ENCODE results near the gene RAB14.

The RAB14 gene

GRCh38 chr9:121201738-121202533 lies at the start of gene RAB14:
TSS of gene RAB14 (minus strand) at chr9:121201869. CDS start at chr9:121193412, 8,457 bp downstream.
- DNase-seq (ENCODE audit: low spot score), result peak; percentile 100
- peak within 1 kb of the TSS; percentile 91 for H3K4me3 Mint-ChIP-seq
- H3K27me3 Mint-ChIP-seq (ENCODE audit: low read depth), result no peaks in the 10 kb centered on the region
- no peaks in the 10 kb centered on the region for H3K9me3 Mint-ChIP-seq
- peaks cover 16% of the 10 kb centered on the region for H3K36me3 Mint-ChIP-seq (ENCODE audit: low read depth)
- peak within 1 kb of the TSS; percentile 90 for H3K27ac Mint-ChIP-seq
- H3K4me1 Mint-ChIP-seq (ENCODE audit: low read depth), result peaks cover 40% of the 10 kb centered on the region

- Mint-ChIP-seq H3K27me3 (ENCODE audit: low read depth) (peaks cover 8% of the 10 kb centered on the region), H3K4me3 (no peak overlapping the region), H3K27ac (no peak overlapping the region), H3K9me3 (no peaks in the 10 kb centered on the region), H3K4me1 (ENCODE audit: low read depth) (peaks cover 2% of the 10 kb centered on the region), H3K36me3 (ENCODE audit: low read depth) (no peaks in the 10 kb centered on the region)
- DNase-seq (ENCODE audit: low spot score), result no peak
These were observed 47.9 kb upstream of the RAB14 start for GRCh38 chr9:121249563-121249962.

GRCh38 chr9:121246821-121247561 lies 45.3 kb upstream of the RAB14 start:
- no peak for DNase-seq (ENCODE audit: low spot score)
- Mint-ChIP-seq H3K36me3 (ENCODE audit: low read depth) (no peaks in the 10 kb centered on the region), H3K27ac (no peak overlapping the region), H3K4me1 (ENCODE audit: low read depth) (no peaks in the 10 kb centered on the region), H3K27me3 (ENCODE audit: low read depth) (no peaks in the 10 kb centered on the region), H3K9me3 (peaks cover 7% of the 10 kb centered on the region), H3K4me3 (no peak overlapping the region)

- peaks cover 7% of the 10 kb centered on the region for H3K9me3 Mint-ChIP-seq
- no peaks in the 10 kb centered on the region for H3K4me1 Mint-ChIP-seq (ENCODE audit: low read depth)
- no peak overlapping the region for H3K27ac Mint-ChIP-seq
- H3K4me3 Mint-ChIP-seq, result no peak overlapping the region
- no peak for DNase-seq (ENCODE audit: low spot score)
- no peaks in the 10 kb centered on the region for H3K27me3 Mint-ChIP-seq (ENCODE audit: low read depth)
- no peaks in the 10 kb centered on the region for H3K36me3 Mint-ChIP-seq (ENCODE audit: low read depth)
These were observed 41.3 kb upstream of the RAB14 start for GRCh38 chr9:121242959-121243346.

DNA sequence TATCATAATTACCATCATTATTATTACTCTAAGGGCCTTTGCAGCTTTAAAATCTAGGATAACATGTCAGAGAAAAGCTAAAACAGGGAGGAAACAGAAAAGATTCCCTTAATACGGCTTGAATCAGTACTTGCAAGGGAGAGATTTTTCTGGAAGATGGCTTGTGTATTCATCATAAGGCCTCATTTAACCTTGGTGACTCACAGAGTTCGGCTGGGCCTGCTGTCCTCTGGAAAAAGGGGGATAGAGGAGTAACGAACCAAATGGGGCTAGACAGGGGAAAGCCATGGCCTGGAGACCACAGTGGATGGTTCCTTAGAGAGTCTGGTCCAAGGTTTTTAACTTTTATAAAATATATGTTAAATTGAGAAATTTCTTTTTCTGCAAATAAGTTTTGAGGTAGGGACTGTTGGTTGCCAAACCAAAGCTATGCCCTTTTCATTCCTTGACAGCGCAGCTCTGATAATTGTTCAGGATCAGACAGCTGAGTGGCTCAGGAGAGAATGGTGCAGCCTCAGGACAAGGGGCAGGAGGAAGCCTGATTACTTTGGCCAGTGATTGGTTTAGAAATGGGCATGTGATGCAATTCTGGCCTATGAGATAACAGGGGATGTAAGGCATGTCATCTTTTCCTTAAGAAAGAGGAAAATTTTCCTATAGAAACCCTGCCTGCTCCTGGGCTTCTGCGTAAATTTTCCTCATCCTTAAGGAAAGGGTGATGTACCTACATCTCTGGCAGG lies 40.7 kb upstream of the RAB14 start:
- H3K4me3 Mint-ChIP-seq, result no peak overlapping the region

DNA sequence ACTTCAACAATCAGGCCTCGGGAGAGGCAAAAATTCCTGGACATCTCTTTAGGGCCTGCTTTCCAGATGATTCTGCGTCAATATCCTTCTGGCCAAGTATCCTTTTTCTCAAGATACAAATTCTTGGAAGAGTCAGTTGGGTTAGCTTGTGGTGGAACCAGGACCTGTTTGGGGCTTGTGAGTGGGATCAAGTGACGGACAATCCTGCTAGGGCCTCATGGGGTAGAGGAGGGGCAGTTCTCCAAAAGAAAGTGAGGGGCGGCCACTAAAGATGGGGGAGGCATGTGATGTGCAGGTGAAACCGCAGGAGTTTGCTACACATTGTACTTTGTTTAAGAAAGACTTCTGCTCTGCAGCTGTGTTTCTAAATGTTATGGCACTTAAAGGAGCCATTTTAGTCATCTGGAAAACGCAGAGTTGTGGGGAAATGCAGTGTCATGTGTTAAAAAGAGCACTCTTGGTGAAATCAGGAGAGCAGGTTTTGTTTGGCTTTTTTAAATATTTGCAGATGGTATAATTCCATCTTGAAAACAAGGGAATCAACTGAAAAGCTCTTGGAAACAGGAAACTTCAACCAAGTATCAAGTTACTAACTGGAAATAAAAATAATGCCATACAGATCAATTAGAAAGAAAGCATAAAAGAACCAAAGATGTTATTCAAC lies 38.9 kb upstream of the RAB14 start:
- no peaks in the 10 kb centered on the region for H3K36me3 Mint-ChIP-seq (ENCODE audit: low read depth)
- H3K27ac Mint-ChIP-seq, result no peak overlapping the region
- no peak for DNase-seq (ENCODE audit: low spot score)
- no peak overlapping the region for H3K4me3 Mint-ChIP-seq
- H3K4me1 Mint-ChIP-seq (ENCODE audit: low read depth), result no peaks in the 10 kb centered on the region
- H3K9me3 Mint-ChIP-seq, result peaks cover 7% of the 10 kb centered on the region
- H3K27me3 Mint-ChIP-seq (ENCODE audit: low read depth), result no peaks in the 10 kb centered on the region

More for the DNA sequence above, 40.7 kb upstream of the RAB14 start:
- no peaks in the 10 kb centered on the region for H3K27me3 Mint-ChIP-seq (ENCODE audit: low read depth)
- DNase-seq (ENCODE audit: low spot score), result no peak
- no peaks in the 10 kb centered on the region for H3K4me1 Mint-ChIP-seq (ENCODE audit: low read depth)
- H3K36me3 Mint-ChIP-seq (ENCODE audit: low read depth), result no peaks in the 10 kb centered on the region
- H3K9me3 Mint-ChIP-seq, result peaks cover 7% of the 10 kb centered on the region
- no peak overlapping the region for H3K27ac Mint-ChIP-seq

DNA sequence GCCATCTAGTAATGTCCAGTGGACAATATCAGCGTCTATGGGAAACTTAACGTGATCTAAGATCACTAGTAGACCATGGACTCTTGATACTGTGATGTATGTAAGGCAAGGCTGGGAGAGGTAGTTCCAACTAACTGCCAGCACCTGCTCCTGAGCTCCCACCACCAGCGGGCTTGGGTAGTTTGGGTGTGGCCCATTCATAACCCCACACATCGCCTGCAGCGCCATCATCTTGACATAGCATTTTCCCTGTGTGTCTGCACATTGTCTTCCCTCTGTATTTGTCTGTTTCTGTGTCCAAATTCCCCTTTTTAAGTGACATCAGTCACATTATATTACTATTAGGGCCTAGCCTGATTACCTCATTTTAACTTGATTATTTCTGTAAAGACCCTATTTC lies 38.2 kb upstream of the RAB14 start:
- no peak for DNase-seq (ENCODE audit: low spot score)
- no peak overlapping the region for H3K27ac Mint-ChIP-seq
- no peak overlapping the region for H3K4me3 Mint-ChIP-seq
- H3K4me1 Mint-ChIP-seq (ENCODE audit: low read depth), result no peaks in the 10 kb centered on the region
- peaks cover 7% of the 10 kb centered on the region for H3K9me3 Mint-ChIP-seq
- no peaks in the 10 kb centered on the region for H3K27me3 Mint-ChIP-seq (ENCODE audit: low read depth)
- H3K36me3 Mint-ChIP-seq (ENCODE audit: low read depth), result no peaks in the 10 kb centered on the region

- Mint-ChIP-seq H3K4me1 (ENCODE audit: low read depth) (no peaks in the 10 kb centered on the region), H3K9me3 (peaks cover 4% of the 10 kb centered on the region), H3K36me3 (ENCODE audit: low read depth) (no peaks in the 10 kb centered on the region), H3K27me3 (ENCODE audit: low read depth) (no peaks in the 10 kb centered on the region), H3K4me3 (no peak overlapping the region), H3K27ac (no peak overlapping the region)
- DNase-seq (ENCODE audit: low spot score), result no peak
These were observed 37.4 kb upstream of the RAB14 start for GRCh38 chr9:121239071-121239470.

- Mint-ChIP-seq H3K36me3 (ENCODE audit: low read depth) (no peaks in the 10 kb centered on the region), H3K27me3 (ENCODE audit: low read depth) (no peaks in the 10 kb centered on the region), H3K9me3 (no peaks in the 10 kb centered on the region), H3K4me1 (ENCODE audit: low read depth) (no peaks in the 10 kb centered on the region), H3K27ac (no peak overlapping the region), H3K4me3 (no peak overlapping the region)
- DNase-seq (ENCODE audit: low spot score), result no peak
These were observed 36.2 kb upstream of the RAB14 start for GRCh38 chr9:121237916-121238315.

DNA sequence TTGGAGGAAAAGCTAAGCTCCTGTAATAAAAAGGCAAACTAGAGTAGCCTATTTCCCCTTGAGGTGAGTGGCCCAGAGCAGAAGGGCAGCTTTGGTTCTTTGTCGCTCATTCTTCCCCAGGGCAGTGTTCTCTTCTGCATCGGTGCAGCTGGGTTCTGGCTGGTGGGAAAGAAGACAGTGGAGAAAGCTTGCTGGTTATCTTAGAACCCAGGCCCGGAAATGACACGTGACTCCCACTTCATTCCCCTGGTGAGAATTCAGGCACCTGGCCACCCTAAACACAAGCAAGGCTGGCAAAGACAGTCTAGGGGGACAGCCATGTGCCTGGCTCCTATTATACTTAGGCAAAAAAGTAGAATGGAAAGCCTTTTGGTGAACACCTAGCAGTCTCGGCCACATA lies 33.8 kb upstream of the RAB14 start:
- Mint-ChIP-seq H3K4me3 (no peak overlapping the region), H3K27me3 (ENCODE audit: low read depth) (no peaks in the 10 kb centered on the region), H3K4me1 (ENCODE audit: low read depth) (no peaks in the 10 kb centered on the region), H3K36me3 (ENCODE audit: low read depth) (no peaks in the 10 kb centered on the region), H3K9me3 (no peaks in the 10 kb centered on the region), H3K27ac (no peak overlapping the region)
- DNase-seq (ENCODE audit: low spot score), result no peak

- DNase-seq (ENCODE audit: low spot score), result no peak
- Mint-ChIP-seq H3K4me1 (ENCODE audit: low read depth) (no peaks in the 10 kb centered on the region), H3K27me3 (ENCODE audit: low read depth) (no peaks in the 10 kb centered on the region), H3K9me3 (no peaks in the 10 kb centered on the region), H3K4me3 (no peak overlapping the region), H3K36me3 (ENCODE audit: low read depth) (no peaks in the 10 kb centered on the region), H3K27ac (no peak overlapping the region)
These were observed 33.1 kb upstream of the RAB14 start for GRCh38 chr9:121234832-121235161.

- DNase-seq (ENCODE audit: low spot score), result no peak
- H3K4me1 Mint-ChIP-seq (ENCODE audit: low read depth), result no peaks in the 10 kb centered on the region
- no peaks in the 10 kb centered on the region for H3K36me3 Mint-ChIP-seq (ENCODE audit: low read depth)
- H3K27me3 Mint-ChIP-seq (ENCODE audit: low read depth), result no peaks in the 10 kb centered on the region
- H3K4me3 Mint-ChIP-seq, result no peak overlapping the region
- no peaks in the 10 kb centered on the region for H3K9me3 Mint-ChIP-seq
- H3K27ac Mint-ChIP-seq, result no peak overlapping the region
These were observed 32.5 kb upstream of the RAB14 start for GRCh38 chr9:121233906-121234831.

- Mint-ChIP-seq H3K27ac (no peak overlapping the region), H3K9me3 (no peaks in the 10 kb centered on the region), H3K36me3 (ENCODE audit: low read depth) (no peaks in the 10 kb centered on the region), H3K27me3 (ENCODE audit: low read depth) (no peaks in the 10 kb centered on the region), H3K4me1 (ENCODE audit: low read depth) (no peaks in the 10 kb centered on the region), H3K4me3 (no peak overlapping the region)
- no peak for DNase-seq (ENCODE audit: low spot score)
These were observed 30.6 kb upstream of the RAB14 start for GRCh38 chr9:121232251-121232650.
